Measurements from ENCODE around the gene MSRB2.

The MSRB2 gene

GRCh38 chr10:23079700-23080099, 15.7 kb upstream of the MSRB2 start:
- no peak for TF ChIP-seq FOXM1 (IDR thresholded peaks at IDR 0.05; ENCODE audit: borderline replicate concordance, low read depth)

GRCh38 chr10:23080262-23080661, 15.1 kb upstream of the MSRB2 start:
- TF ChIP-seq MAX (IDR thresholded peaks at IDR 0.05) = no peak
- no peak for TF ChIP-seq FOXM1 (IDR thresholded peaks at IDR 0.05; ENCODE audit: borderline replicate concordance, low read depth)
- TF ChIP-seq YY1 (IDR thresholded peaks at IDR 0.05; ENCODE audit: low read depth) = no peak
- no peak for TF ChIP-seq EP300 (IDR thresholded peaks at IDR 0.05; ENCODE audit: borderline replicate concordance)
- no peak for TF ChIP-seq USF1 (IDR thresholded peaks at IDR 0.05)
- TF ChIP-seq EGR1 (IDR thresholded peaks at IDR 0.05) = no peak
- TF ChIP-seq RAD21 (IDR thresholded peaks at IDR 0.05; ENCODE audit: low read depth) = no peak
- no peak for TF ChIP-seq ZBTB7A (IDR thresholded peaks at IDR 0.05; ENCODE audit: low read depth)
- TF ChIP-seq TEAD4 (IDR thresholded peaks at IDR 0.05) = no peak

GRCh38 chr10:23081221-23081750, 14.1 kb upstream of the MSRB2 start:
- TF ChIP-seq MAX (IDR thresholded peaks at IDR 0.05) = no peak
- TF ChIP-seq ZBTB7A (IDR thresholded peaks at IDR 0.05; ENCODE audit: low read depth) = no peak
- no peak for TF ChIP-seq RAD21 (IDR thresholded peaks at IDR 0.05; ENCODE audit: low read depth)
- no peak for TF ChIP-seq TAF1 (IDR thresholded peaks at IDR 0.05; ENCODE audit: low read depth)
- no peak for TF ChIP-seq EP300 (IDR thresholded peaks at IDR 0.05; ENCODE audit: borderline replicate concordance)
- no peak for TF ChIP-seq FOXM1 (IDR thresholded peaks at IDR 0.05; ENCODE audit: borderline replicate concordance, low read depth)
- TF ChIP-seq REST (IDR thresholded peaks at IDR 0.05; ENCODE audit: low read depth) = no peak
- no peak for TF ChIP-seq NFIC (IDR thresholded peaks at IDR 0.05)
- no peak for TF ChIP-seq CEBPB (IDR thresholded peaks at IDR 0.05)
- TF ChIP-seq TCF12 (IDR thresholded peaks at IDR 0.05; ENCODE audit: low read depth) = no peak
- TF ChIP-seq USF1 (IDR thresholded peaks at IDR 0.05) = no peak
- TF ChIP-seq YY1 (IDR thresholded peaks at IDR 0.05; ENCODE audit: low read depth) = no peak
- no peak for TF ChIP-seq TEAD4 (IDR thresholded peaks at IDR 0.05)
- no peak for TF ChIP-seq EGR1 (IDR thresholded peaks at IDR 0.05)
- TF ChIP-seq CREB1 (IDR thresholded peaks at IDR 0.05; ENCODE audit: low read depth) = no peak

GRCh38 chr10:23081891-23082290, 13.5 kb upstream of the MSRB2 start:
- no peak for TF ChIP-seq TEAD4 (IDR thresholded peaks at IDR 0.05)
- no peak for TF ChIP-seq FOXM1 (IDR thresholded peaks at IDR 0.05; ENCODE audit: borderline replicate concordance, low read depth)
- TF ChIP-seq EP300 (IDR thresholded peaks at IDR 0.05; ENCODE audit: borderline replicate concordance) = no peak
- no peak for TF ChIP-seq TCF12 (IDR thresholded peaks at IDR 0.05; ENCODE audit: low read depth)
- no peak for TF ChIP-seq CREB1 (IDR thresholded peaks at IDR 0.05; ENCODE audit: low read depth)
- TF ChIP-seq RAD21 (IDR thresholded peaks at IDR 0.05; ENCODE audit: low read depth) = no peak
- TF ChIP-seq TAF1 (IDR thresholded peaks at IDR 0.05; ENCODE audit: low read depth) = no peak
- TF ChIP-seq ZBTB7A (IDR thresholded peaks at IDR 0.05; ENCODE audit: low read depth) = no peak
- TF ChIP-seq REST (IDR thresholded peaks at IDR 0.05; ENCODE audit: low read depth) = no peak
- no peak for TF ChIP-seq MAX (IDR thresholded peaks at IDR 0.05)
- no peak for TF ChIP-seq CEBPB (IDR thresholded peaks at IDR 0.05)
- no peak for TF ChIP-seq YY1 (IDR thresholded peaks at IDR 0.05; ENCODE audit: low read depth)
- TF ChIP-seq NFIC (IDR thresholded peaks at IDR 0.05) = no peak
- TF ChIP-seq USF1 (IDR thresholded peaks at IDR 0.05) = no peak
- no peak for TF ChIP-seq EGR1 (IDR thresholded peaks at IDR 0.05)

- TF ChIP-seq TAF1 (IDR thresholded peaks at IDR 0.05; ENCODE audit: low read depth) (no peak), CREB1 (IDR thresholded peaks at IDR 0.05; ENCODE audit: low read depth) (no peak), USF1 (IDR thresholded peaks at IDR 0.05) (no peak)
Observed at GRCh38 chr10:23088609-23089008, 6.8 kb upstream of the MSRB2 start.

Data from Ishikawa (cell line).